Mucosa of stomach (tissue), 1 donor: Measurements from ENCODE around the gene ADRA2B.
A peak's percentile ranks its signal among the peaks of the same experiment; 100 is the strongest.
"Not testable (repeated sequence)": the region's sequence is repeated elsewhere in the genome, so short reads cannot be mapped to it uniquely, and the experiment has no call there.

Source experiments
- H3K27me3 ChIP-seq: one replicate; pipeline ENCODE4 v1.7.0; 2013; ENCODE audit warnings: mild to moderate bottlenecking, low read length; ENCODE audit not compliant: control insufficient read depth, insufficient read depth
- H3K36me3 ChIP-seq: one replicate; pipeline ENCODE4 v1.7.0; 2013; ENCODE audit warnings: low read length; ENCODE audit not compliant: control insufficient read depth, insufficient read depth
- H3K4me1 ChIP-seq: one replicate; pipeline ENCODE4 v1.7.0; 2013; ENCODE audit warnings: mild to moderate bottlenecking, low read length; ENCODE audit not compliant: control insufficient read depth, insufficient read depth
- H3K4me3 ChIP-seq: one replicate; pipeline ENCODE4 v1.7.0; 2013; ENCODE audit warnings: low read length
- H3K9ac ChIP-seq: one replicate; pipeline ENCODE4 v1.7.0; 2013; ENCODE audit warnings: mild to moderate bottlenecking, low read length, moderate library complexity
- H3K9me3 ChIP-seq: one replicate; pipeline ENCODE4 v1.7.0; 2013; ENCODE audit warnings: mild to moderate bottlenecking, low read length, moderate library complexity; ENCODE audit not compliant: control insufficient read depth
- donor health status: Pancreatic carcinoma.

Gene ADRA2B

DNA sequence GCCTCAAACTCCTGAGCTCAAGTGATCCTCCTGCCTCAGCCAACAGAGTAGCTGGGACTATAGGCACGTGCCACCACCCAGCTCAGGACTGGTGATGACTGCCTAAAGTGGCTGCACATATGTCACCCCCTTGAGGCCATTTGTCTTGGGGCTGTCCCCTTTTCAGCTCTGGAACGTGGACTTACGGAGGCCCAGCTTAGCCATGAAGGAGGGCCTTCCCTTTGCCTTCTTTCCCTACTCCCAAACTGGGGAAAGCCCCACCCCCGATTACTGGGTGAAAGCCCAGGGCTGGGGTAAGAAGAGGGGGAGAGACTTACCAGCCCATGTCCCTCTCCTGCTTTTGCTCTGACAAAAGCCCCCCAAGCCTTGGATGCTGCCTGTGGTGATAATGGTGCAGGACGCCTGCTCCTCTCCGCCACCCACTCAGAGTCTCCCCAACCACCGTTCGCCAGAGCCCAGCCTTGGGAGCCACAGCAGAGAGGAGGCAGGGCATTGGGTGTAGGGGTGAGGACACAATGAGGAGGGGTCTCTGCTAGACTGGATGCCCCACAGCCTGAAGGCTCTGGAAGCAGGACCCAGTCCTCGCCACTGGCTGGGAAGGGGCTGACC lies 31.3 kb upstream of the ADRA2B start:
- H3K4me3 ChIP-seq, result no peak overlapping the region
- peaks cover 35% of the 10 kb centered on the region for H3K4me1 ChIP-seq
- H3K36me3 ChIP-seq, result no peaks in the 10 kb centered on the region
- no peaks in the 10 kb centered on the region for H3K9me3 ChIP-seq
- no peak overlapping the region for H3K9ac ChIP-seq
- no peaks in the 10 kb centered on the region for H3K27me3 ChIP-seq

DNA sequence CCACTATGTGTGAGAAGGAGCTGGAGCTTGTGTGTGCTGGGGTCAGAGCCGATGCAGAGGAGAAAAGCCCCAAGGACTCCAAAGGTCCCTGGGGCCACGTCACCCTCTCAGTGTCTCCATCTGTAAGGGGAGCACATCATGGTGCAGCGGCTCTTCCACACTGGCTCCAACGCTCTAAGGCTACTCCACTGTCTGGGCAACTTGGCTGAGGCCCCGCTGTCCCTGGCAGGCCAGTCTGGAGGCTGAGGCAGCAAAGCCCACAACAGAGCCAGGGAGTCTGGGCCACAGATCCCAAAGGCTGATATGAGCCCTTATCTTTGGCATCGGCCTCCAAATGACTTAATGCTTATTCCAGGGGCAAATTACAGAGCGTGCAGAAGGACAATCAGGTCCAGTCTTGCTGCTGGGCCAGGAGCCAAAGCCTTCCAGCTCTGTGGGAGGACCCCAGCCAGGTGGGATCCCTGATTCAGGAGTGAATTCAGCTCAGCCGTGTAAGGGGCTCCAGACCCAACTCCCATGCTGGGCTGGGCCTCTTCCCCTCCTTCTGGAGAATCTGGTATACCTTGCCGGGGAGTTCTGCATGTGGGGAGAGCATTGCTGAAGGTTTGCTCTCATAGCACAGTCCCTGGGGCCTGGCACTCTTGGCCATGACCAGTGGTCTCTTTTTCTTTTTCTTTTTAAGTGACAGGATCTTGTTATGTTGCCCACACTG lies 30.7 kb upstream of the ADRA2B start:
- Histone ChIP-seq H3K36me3 (no peaks in the 10 kb centered on the region), H3K4me3 (no peak overlapping the region), H3K27me3 (no peaks in the 10 kb centered on the region), H3K9me3 (no peaks in the 10 kb centered on the region), H3K4me1 (peaks cover 35% of the 10 kb centered on the region), H3K9ac (no peak overlapping the region)

DNA sequence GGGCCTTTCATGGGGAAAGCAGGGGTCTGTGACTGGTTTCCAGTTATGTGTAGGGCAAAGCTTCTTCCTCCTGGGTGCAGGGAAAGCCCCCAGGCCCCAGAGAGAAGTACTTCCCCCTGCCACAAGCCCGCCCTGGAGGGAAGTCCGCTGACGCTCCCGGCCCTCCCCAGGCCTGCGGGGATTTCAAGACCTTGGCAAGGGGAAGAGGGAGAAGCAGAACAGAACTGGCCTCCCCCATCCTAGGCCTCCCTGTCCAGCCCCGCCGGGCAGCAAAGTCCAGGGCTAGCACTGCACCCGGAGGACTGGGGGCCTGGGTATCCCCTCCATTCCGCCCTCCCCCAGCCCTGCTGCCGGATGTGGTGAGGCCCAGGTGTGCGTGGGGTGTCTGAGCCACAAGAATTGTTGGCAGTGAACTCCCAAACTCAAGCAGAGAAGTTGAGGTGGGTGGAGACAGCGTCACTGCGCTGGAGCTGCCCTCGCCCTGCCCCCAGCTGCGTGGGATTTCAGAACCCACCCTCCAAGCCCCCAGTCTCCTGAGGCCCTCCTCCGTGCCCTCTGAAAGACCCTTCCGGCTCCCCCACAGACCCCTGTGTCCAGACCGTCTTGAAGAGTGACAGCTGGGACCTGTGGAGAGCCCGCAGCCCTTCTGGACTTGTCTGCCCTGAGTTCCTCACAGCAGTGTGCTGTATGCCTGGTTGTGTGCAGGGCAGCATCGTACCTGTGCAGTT lies 29.9 kb upstream of the ADRA2B start:
- H3K9me3 ChIP-seq, result no peaks in the 10 kb centered on the region
- no peaks in the 10 kb centered on the region for H3K27me3 ChIP-seq
- peak overlapping the region; percentile 28 for H3K9ac ChIP-seq
- H3K36me3 ChIP-seq, result no peaks in the 10 kb centered on the region
- peaks cover 35% of the 10 kb centered on the region for H3K4me1 ChIP-seq
- no peak overlapping the region for H3K4me3 ChIP-seq

DNA sequence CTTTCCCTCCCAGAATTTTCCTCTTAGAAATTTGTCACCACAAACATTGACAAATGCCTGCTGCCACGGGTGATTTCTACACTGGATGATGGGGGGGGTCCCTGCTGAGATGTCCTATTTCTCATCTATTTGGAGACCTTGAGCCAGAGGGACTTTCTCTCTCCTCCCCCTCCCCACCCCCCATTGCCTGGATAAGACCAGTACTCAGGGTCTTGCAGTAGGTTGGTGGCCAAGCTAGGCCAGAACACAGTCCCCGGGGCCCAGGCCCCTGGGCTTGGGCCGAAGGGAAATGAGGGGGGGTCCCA lies 29.4 kb upstream of the ADRA2B start:
- H3K4me1 ChIP-seq, result peaks cover 35% of the 10 kb centered on the region
- no peaks in the 10 kb centered on the region for H3K36me3 ChIP-seq
- H3K4me3 ChIP-seq, result no peak overlapping the region
- no peaks in the 10 kb centered on the region for H3K9me3 ChIP-seq
- no peaks in the 10 kb centered on the region for H3K27me3 ChIP-seq
- H3K9ac ChIP-seq, result peak overlapping the region; percentile 28

DNA sequence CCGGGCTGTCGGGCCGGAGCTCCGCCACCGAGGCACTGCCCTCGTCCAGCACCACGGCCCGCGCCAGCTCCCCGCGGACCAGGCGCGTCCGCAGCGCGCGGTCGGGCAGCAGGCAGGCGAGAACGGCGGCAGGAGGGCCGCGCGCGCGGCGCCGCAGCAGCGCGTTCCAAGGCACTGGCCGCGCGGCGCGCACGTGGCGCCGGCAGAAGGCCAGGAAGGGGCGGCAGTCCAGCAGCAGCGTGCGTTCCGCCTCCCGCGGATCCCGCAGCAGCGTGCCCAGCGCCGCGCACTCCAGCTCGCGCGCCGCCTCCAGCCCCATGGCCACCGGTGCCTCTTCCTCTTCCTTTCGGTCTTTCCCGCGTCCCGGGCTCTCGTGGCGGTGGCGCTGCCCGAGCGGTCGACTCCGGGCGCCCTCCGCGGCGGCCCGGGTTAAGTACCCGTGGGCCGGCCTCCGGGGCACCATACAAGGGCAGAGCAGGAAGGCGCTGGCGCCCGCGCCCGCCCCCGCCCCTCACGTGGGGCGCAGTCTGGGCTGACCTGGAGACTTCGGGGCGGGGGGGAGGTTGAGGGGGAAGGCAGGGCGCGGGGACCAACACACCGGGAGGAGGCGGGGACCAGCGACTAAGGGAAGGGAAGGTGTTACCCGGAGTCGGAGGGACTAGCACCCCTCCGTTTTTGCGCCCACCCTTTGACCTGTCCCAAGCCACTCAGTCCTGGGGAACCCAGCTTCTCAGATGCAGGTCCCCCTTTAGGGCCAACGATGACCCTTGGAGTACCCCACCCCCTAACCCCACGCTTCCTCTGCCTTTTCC lies 28.9 kb upstream of the ADRA2B start, which contains the start of gene DUSP2:
Gene DUSP2 (minus strand): TSS at position 405 of the 812 bp plus-strand sequence. CDS start 86 bp downstream, at position 319.
- Histone ChIP-seq H3K36me3 (no peaks in the 10 kb centered on the region), H3K4me1 (peaks cover 35% of the 10 kb centered on the region), H3K27me3 (no peaks in the 10 kb centered on the region), H3K4me3 (no peak within 1 kb of the TSS), H3K9ac (peak within 1 kb of the TSS; percentile 55), H3K9me3 (no peaks in the 10 kb centered on the region)

DNA sequence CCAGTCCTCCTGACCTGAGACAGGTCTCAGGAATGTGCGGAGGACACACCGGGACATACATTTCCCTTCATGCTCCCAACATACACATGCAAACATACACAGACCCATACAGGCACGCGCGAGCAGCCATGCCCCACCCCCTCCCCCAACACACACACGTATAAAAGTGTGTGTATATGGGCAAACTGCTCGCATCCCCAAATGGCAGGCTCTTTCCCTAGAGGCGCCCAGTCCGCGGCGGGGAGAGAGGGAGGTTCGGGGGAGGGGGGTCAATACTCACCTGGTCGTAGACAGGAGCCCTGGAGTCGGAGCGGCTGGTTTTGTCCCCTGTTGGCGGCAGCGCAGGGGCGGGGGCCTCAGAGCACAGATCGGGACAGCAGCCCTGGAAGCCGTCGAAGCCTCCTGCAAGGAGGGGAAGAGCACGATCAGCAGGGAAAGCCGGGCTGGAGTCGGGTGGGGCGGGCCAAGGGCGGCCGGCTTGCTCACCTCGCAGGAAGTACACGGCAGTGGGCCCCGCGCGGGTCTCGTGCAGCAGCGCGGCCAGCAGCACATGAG lies 28.2 kb upstream of the ADRA2B start:
- peaks cover 35% of the 10 kb centered on the region for H3K4me1 ChIP-seq
- H3K9ac ChIP-seq, result peak overlapping the region; percentile 55
- H3K36me3 ChIP-seq, result no peaks in the 10 kb centered on the region
- no peak overlapping the region for H3K4me3 ChIP-seq
- H3K27me3 ChIP-seq, result no peaks in the 10 kb centered on the region
- no peaks in the 10 kb centered on the region for H3K9me3 ChIP-seq

DNA sequence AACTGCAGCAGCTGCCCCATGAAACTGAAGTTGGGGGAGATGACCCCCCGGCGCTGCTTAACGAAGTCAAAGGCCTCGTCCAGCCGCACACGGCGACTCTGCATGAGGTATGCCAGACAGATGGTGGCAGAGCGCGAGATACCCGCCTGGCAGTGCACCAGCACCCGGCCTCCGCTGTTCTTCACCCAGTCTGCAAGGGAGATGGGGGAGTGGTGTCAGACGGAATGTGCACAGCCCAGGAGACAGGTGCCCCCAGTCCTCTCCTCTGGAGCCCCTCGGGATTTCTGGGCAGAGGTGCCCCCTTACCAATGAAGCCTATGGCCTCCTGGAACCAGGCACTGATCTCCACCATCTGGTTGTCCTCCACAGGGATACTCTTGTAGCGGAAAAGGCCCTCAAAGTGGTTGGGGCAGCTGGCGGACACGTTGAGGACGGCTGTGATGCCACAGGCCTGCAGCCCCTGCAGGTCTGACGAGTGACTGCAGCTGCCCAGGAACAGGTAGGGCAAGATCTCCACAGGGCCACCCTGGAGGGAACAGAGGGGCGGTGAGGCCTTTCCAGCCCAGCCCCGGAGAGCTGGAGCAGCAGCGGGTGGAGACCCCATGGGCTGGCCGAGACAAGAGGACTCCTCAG lies 27.6 kb upstream of the ADRA2B start:
- Histone ChIP-seq H3K4me3 (no peak overlapping the region), H3K4me1 (peaks cover 39% of the 10 kb centered on the region), H3K9ac (no peak overlapping the region), H3K27me3 (no peaks in the 10 kb centered on the region), H3K9me3 (no peaks in the 10 kb centered on the region), H3K36me3 (no peaks in the 10 kb centered on the region)

DNA sequence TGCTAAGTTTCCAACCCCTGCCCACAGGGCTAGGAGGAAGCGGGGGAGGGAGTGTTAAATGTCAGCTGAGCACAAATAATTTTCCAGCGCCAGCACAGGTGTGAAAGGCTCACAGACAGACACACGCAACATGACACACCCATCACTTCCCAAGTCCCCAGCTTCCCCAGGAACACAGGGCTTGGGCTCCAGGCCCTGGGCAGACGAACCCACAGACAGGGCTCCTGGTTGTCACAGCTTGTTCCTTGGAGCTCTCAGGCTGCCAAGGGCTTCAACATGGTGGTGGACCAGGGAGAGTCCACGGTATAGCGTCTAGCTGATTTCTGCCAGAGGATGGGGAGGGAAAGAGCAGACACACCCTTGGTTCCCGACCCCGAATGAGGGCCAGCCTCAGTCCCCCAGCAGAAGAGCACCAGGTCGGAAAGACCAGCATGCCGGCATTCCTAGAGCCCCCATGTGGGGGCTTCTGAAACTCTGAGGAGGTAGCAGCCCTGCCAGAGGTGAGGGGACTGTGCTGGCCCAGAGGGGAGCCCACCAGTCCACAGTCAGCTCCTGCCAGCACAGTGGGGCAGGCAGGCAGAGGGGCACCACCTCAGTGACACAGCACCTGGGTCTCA lies 27.0 kb upstream of the ADRA2B start:
- Histone ChIP-seq H3K36me3 (no peaks in the 10 kb centered on the region), H3K4me1 (peaks cover 39% of the 10 kb centered on the region), H3K9me3 (no peaks in the 10 kb centered on the region), H3K27me3 (no peaks in the 10 kb centered on the region), H3K4me3 (no peak overlapping the region), H3K9ac (no peak overlapping the region)

DNA sequence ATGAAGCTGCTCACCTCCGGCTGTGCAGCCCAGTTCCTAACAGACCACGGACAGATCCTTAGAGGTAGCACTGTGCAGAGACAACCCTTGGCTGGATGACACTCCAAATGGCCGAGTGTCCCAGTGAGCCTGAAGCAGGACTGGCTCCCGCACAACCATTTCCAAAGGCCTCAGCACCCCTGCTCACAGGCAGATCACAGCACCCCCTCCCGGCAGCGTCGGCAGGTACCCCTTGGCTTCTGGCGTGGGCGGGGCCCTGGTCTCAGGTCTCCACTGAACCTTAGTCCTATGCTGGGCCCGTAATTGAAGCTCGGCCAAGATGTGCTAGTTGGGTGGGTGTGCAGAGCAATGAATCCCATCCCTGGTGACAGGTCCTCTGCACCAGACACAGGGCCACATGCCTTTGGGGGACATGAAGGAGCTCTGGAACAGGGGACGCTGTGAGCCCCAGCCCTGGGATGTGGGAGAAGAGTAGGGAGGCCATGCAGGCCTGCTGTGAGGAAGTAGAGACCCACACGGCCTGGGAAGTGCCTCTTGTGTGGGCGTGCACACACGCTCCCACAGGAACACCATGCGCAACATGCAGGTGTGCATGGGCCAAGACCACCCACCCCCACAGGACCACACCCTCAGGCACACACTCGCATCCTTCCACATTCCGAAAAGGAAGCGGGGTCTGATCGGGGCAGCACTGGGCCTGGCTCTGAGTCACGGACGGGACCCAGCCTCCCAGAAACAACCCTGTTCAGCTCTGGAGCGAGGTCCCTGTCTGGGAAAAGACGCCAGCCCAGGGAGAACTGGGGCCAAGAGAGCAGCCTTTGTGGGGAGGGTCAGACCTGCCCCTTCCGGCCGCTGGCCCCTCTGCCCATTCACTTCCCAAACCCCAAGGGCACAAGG lies 26.1 kb upstream of the ADRA2B start:
- Histone ChIP-seq H3K4me3 (no peak overlapping the region), H3K9me3 (no peaks in the 10 kb centered on the region), H3K9ac (no peak overlapping the region), H3K36me3 (no peaks in the 10 kb centered on the region), H3K4me1 (peaks cover 43% of the 10 kb centered on the region), H3K27me3 (no peaks in the 10 kb centered on the region)

DNA sequence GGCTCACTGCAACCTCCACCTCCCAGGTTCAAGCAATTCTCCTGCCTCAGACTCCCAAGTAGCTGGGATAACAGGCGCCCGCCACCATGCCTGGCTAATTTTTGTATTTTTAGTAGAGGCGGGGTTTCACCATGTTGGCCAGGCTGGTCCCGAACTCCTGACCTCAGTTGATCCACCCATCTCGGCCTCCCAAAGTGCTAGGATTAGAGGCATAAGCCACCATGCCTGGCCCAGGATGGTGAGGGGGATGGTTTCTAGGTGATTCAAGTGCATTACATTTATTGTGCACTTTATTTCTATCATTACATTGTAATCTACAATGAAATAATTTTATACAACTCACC lies 25.2 kb upstream of the ADRA2B start:
- H3K9me3 ChIP-seq, H3K4me3 ChIP-seq, H3K9ac ChIP-seq, H3K27me3 ChIP-seq, H3K36me3 ChIP-seq: not testable (repeated sequence)
- H3K4me1 ChIP-seq, result peaks cover 40% of the 10 kb centered on the region
